M059J (cell line): ENCODE results near the gene USP1. TPM values are rescaled to one million over a fixed set of nuclear protein-coding genes. Genes with fewer than 3 reads are reported as not detected.

Source experiments
- DNase-seq: peaks from one replicate; pipeline ENCODE4 v3.0.0-alpha.2; 2012; ENCODE audit warnings: low read depth
- total RNA-seq: library from RNA; depleted of rRNA; stranded (reverse); fragments of >200 nt; shearing (Covaris generic); gene quantifications from 2 replicates; pipeline ENCODE4 v1.2.3, GENCODE V29; 2014; rRNA removed

Gene USP1
- total RNA-seq, 1 experiment from 2014 or later = 68.6 TPM

DNA sequence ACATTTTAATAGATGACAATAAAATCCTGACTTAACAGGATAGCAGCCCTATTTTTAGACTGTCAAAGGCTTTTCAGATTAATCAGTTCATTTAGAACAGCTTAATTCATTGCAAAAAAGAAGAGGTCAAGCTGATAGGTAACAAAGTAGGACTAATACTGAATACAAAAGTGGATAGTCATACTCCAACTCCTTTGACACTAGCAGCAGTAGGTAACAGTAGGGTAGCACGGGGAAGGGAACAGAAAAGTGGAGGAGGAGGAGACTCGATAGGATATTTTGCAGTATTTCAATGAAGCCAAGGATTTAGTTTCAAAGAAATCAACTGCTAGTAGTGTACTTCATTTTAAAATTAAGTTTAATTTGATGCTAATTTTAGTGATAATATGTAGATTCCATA, 51.1 kb downstream of the USP1 start:
- no peak for DNase-seq

- DNase-seq = no peak
Measured at GRCh38 chr1:62492521-62492920, 55.7 kb downstream of the USP1 start.

DNA sequence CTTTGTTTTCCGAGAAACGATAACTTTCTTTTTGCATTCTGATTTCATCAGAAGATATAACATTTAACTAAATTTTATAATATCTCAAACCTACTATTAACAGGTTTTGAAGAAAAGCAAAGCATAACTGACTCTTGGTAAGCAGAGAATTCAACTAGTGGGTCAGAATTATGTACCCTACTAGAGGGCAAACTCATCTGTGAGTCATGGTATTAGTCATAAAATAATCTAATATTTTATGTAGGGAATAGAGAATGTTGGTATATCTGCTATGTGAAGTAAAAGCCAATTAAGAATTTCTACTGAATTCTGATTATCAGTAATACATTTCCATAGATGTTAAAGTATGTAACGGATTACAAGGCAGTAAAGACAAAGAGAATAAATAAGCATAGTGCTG, 56.8 kb downstream of the USP1 start:
- peak; percentile 9 for DNase-seq

DNA sequence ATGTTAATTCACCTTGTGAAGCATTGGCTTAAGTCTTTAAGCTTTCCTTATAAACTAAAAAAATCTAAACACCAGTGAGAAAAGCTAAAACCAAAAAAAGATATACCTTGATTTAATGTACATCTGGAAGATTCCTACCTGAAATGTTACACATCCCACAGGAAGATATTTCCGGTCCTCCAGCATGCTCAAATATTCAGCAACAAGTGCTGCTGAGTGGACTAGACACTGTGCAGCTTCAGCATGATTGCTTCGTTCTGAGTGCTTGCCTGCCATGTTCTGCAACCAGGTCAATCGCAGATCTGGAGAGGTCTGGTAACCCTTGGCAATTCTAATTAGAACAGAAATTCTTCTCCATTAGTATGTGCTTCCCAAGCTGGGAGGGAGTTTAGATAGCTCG, 57.3 kb downstream of the USP1 start:
- no peak for DNase-seq

DNA sequence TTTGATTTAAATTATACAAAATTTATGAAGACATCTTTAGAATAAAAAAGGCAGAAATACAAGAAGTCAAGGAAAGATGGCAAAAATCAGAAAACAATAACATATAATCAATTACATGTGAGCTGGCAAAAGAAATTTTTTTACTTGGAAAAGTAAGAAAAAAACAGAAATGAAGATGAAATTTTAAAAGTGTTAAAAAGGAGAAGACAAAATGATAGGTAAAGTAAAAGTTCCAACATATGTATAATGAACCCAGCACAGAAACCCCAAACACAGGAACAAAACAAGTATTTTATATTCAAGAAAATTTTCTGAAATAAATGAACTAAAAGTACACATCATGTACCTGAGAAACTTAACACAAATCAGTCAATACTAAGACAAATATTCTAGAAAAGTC, 63.4 kb downstream of the USP1 start:
- no peak for DNase-seq

Other genes with a start within 250 kb of the USP1 start
- not detected in 2 replicates for gene L1TD1, start 242.2 kb upstream of the USP1 start, total RNA-seq
- gene KANK4, start 117.6 kb upstream of the USP1 start, total RNA-seq = 21.4 and 27.2 TPM in 2 replicates
- not detected in 2 replicates for gene ANGPTL3, start 160.5 kb downstream of the USP1 start, total RNA-seq